ENCODE results near the gene MACROD1.

DNA sequence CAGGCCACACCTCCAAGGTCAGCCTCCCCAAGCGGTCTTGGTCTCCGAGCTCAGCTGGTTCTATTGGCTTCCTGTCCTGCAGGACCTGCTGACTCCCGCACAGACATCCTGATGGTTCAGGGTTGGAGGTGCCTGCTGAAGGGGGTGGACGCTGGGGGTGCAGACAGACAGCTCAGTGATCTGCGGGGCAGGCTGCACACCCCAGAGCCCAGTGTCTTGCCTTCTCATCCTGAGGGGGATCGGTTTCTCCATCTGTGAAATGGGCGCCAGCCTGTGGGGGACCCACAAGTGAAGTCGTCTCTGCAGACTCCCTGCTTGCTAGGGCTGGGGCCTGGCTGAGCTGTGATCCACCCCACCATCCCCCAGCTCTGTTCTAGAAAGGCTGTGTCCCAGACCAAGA is 116.4 kb downstream of the MACROD1 start:
- TF ChIP-seq, protein P1, sequence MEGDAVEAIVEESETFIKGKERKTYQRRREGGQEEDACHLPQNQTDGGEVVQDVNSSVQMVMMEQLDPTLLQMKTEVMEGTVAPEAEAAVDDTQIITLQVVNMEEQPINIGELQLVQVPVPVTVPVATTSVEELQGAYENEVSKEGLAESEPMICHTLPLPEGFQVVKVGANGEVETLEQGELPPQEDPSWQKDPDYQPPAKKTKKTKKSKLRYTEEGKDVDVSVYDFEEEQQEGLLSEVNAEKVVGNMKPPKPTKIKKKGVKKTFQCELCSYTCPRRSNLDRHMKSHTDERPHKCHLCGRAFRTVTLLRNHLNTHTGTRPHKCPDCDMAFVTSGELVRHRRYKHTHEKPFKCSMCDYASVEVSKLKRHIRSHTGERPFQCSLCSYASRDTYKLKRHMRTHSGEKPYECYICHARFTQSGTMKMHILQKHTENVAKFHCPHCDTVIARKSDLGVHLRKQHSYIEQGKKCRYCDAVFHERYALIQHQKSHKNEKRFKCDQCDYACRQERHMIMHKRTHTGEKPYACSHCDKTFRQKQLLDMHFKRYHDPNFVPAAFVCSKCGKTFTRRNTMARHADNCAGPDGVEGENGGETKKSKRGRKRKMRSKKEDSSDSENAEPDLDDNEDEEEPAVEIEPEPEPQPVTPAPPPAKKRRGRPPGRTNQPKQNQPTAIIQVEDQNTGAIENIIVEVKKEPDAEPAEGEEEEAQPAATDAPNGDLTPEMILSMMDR (IDR thresholded peaks at IDR 0.05; ENCODE audit: extremely low read depth in 1 of 2, insufficient read depth in 1 of 2, low read depth in 1 of 2, low read length in 2 of 2) = no peak
- no peak for TF ChIP-seq FOS (IDR thresholded peaks at IDR 0.05; ENCODE audit: borderline replicate concordance, insufficient read depth, low read length)
- no peak for TF ChIP-seq POLR2A (IDR thresholded peaks at IDR 0.05; ENCODE audit: low read depth, low read length)
- no peak for TF ChIP-seq POLR2AphosphoS5 (IDR thresholded peaks at IDR 0.05; ENCODE audit: insufficient read depth, low read depth, low read length)
- no peak for TF ChIP-seq EZH2 (IDR thresholded peaks at IDR 0.05; ENCODE audit: borderline replicate concordance, low read depth, low read length, severe bottlenecking)
- no peak for TF ChIP-seq MAX (IDR thresholded peaks at IDR 0.05; ENCODE audit: insufficient read depth, insufficient read length)
- TF ChIP-seq GATA2 (IDR thresholded peaks at IDR 0.05; ENCODE audit: insufficient read depth, insufficient read length, low read depth, low read length) = no peak
- TF ChIP-seq JUN (IDR thresholded peaks at IDR 0.05; ENCODE audit: borderline replicate concordance, insufficient read depth, insufficient read length, low read depth) = no peak

Data from endothelial cell of umbilical vein (primary cell).